H9 (cell line): ENCODE data around the gene KLC4. TPM values are rescaled to one million over a fixed set of nuclear protein-coding genes. Genes with fewer than 3 reads are reported as not detected.

Experiments used
- DNase-seq: peaks from one replicate; pipeline ENCODE4 v3.0.0-alpha.2; 2017
- H2AFZ ChIP-seq: one replicate; pipeline ENCODE4 v1.6.1; 2013; ENCODE audit warnings: mild to moderate bottlenecking, low read length, control low read depth, moderate library complexity
- H2AK5ac ChIP-seq: 2 replicates; pipeline ENCODE4 v1.6.1; 2013; ENCODE audit warnings: low read length, control low read depth, mixed read lengths; ENCODE audit not compliant: insufficient read length
- H2BK120ac ChIP-seq: one replicate; pipeline ENCODE4 v1.6.1; 2013; ENCODE audit warnings: low read depth, mild to moderate bottlenecking, low read length, control low read depth, inconsistent platforms; ENCODE audit not compliant: poor library complexity, severe bottlenecking
- H2BK12ac ChIP-seq: 2 replicates; pipeline ENCODE4 v1.6.1; 2013; ENCODE audit warnings: low read length, control low read depth, mixed read lengths, low read depth; ENCODE audit not compliant: insufficient read length
- H2BK15ac ChIP-seq: 2 replicates; pipeline ENCODE4 v1.6.1; 2013; ENCODE audit warnings: low read depth, low read length, control low read depth
- H2BK20ac ChIP-seq: one replicate; pipeline ENCODE4 v1.6.1; 2013; ENCODE audit warnings: low read depth, mild to moderate bottlenecking, low read length, control low read depth, inconsistent platforms; ENCODE audit not compliant: poor library complexity, severe bottlenecking
- H2BK5ac ChIP-seq: 2 replicates; pipeline ENCODE4 v1.6.1; 2013; ENCODE audit warnings: low read length, control low read depth, mixed read lengths; ENCODE audit not compliant: insufficient read length
- H3K14ac ChIP-seq: 2 replicates; pipeline ENCODE4 v1.6.1; 2013; ENCODE audit warnings: low read length, control low read depth; ENCODE audit not compliant: insufficient read depth
- H3K18ac ChIP-seq: 2 replicates; pipeline ENCODE4 v1.6.1; 2013; ENCODE audit warnings: low read depth, mild to moderate bottlenecking, mixed read lengths, low read length, control low read depth; ENCODE audit not compliant: insufficient read length
- H3K23ac ChIP-seq: 2 replicates; pipeline ENCODE4 v1.6.1; 2013; ENCODE audit warnings: low read length, control low read depth, mixed read lengths, low read depth; ENCODE audit not compliant: insufficient read length
- H3K23me2 ChIP-seq: 2 replicates; pipeline ENCODE4 v1.6.1; 2013; ENCODE audit warnings: low read depth, mild to moderate bottlenecking, mixed read lengths, low read length, control low read depth; ENCODE audit not compliant: insufficient read length, poor library complexity, severe bottlenecking
- H3K27ac ChIP-seq: 2 replicates; pipeline ENCODE4 v1.5.1; 2013; ENCODE audit warnings: low read length, control low read depth, mixed read lengths, low read depth; ENCODE audit not compliant: insufficient read length
- H3K27me3 ChIP-seq: 2 replicates; pipeline ENCODE4 v1.6.1; 2013; ENCODE audit warnings: low read length, control low read depth, inconsistent platforms; ENCODE audit not compliant: insufficient read depth
- H3K4ac ChIP-seq: 2 replicates; pipeline ENCODE4 v1.6.1; 2013; ENCODE audit warnings: low read depth, mild to moderate bottlenecking, control low read depth, inconsistent platforms, low read length, moderate library complexity
- H3K4me1 ChIP-seq: 2 replicates; pipeline ENCODE4 v1.6.1; 2013; ENCODE audit warnings: low read length, control low read depth, inconsistent platforms; ENCODE audit not compliant: insufficient read depth
- H3K4me2 ChIP-seq: 2 replicates; pipeline ENCODE4 v1.6.1; 2013; ENCODE audit warnings: low read length, control low read depth, mixed read lengths; ENCODE audit not compliant: insufficient read length, insufficient read depth
- H3K56ac ChIP-seq: 2 replicates; pipeline ENCODE4 v1.6.1; 2013; ENCODE audit warnings: low read depth, mild to moderate bottlenecking, mixed read lengths, low read length, control low read depth; ENCODE audit not compliant: insufficient read length
- H3K79me1 ChIP-seq: 2 replicates; pipeline ENCODE4 v1.6.1; 2013; ENCODE audit warnings: low read depth, mild to moderate bottlenecking, moderate library complexity, low read length, control low read depth, inconsistent platforms; ENCODE audit not compliant: insufficient read depth, poor library complexity, severe bottlenecking
- H3K79me2 ChIP-seq: 2 replicates; pipeline ENCODE4 v1.6.1; 2013; ENCODE audit warnings: low read length, control low read depth, inconsistent platforms; ENCODE audit not compliant: insufficient read depth
- H3K9ac ChIP-seq: 2 replicates; pipeline ENCODE4 v1.6.1; 2013; ENCODE audit warnings: low read length, control low read depth, mixed read lengths; ENCODE audit not compliant: insufficient read length; ENCODE audit errors: extremely low read depth
- H3K9me3 ChIP-seq: one replicate; pipeline ENCODE4 v1.6.1; 2013; ENCODE audit warnings: low read depth, low read length, inconsistent platforms; ENCODE audit not compliant: control insufficient read depth
- H3T11ph ChIP-seq: one replicate; pipeline ENCODE4 v1.6.1; 2013; ENCODE audit warnings: mild to moderate bottlenecking, low read length, control low read depth, inconsistent platforms
- H4K20me1 ChIP-seq: one replicate; pipeline ENCODE4 v1.6.1; 2013; ENCODE audit not compliant: control insufficient read depth, insufficient read length, insufficient read depth
- H4K5ac ChIP-seq: 2 replicates; pipeline ENCODE4 v1.6.1; 2013; ENCODE audit warnings: low read depth, mild to moderate bottlenecking, mixed read lengths, low read length, control low read depth; ENCODE audit not compliant: insufficient read length
- H4K8ac ChIP-seq: replicated peaks from 2 replicates; pipeline ENCODE4 v1.6.1; 2013; ENCODE audit warnings: low read length, control low read depth, mixed read lengths, low read depth; ENCODE audit not compliant: insufficient read length
- H4K91ac ChIP-seq: 2 replicates; pipeline ENCODE4 v1.6.1; 2013; ENCODE audit warnings: low read depth, mild to moderate bottlenecking, moderate library complexity, mixed read lengths, low read length, control low read depth; ENCODE audit not compliant: insufficient read length
- H3K27ac Mint-ChIP-seq, 3 experiments: 2 replicates in 2 of 3; 3 replicates in 1 of 3; pipeline ENCODE4 v1.8.0; 2020 to 2021; ENCODE audit warnings: mixed read lengths in 3 of 3, mild to moderate bottlenecking in 1 of 3, moderate library complexity in 1 of 3
- H3K27me3 Mint-ChIP-seq: 2 replicates; pipeline ENCODE4 v1.8.0; 2021; ENCODE audit warnings: low read depth, mild to moderate bottlenecking, moderate library complexity, mixed read lengths
- H3K36me3 Mint-ChIP-seq, 3 experiments: 2 replicates in 2 of 3; 3 replicates in 1 of 3; pipeline ENCODE4 v1.8.0; 2020 to 2021; ENCODE audit warnings: low read depth in 3 of 3, mixed read lengths in 3 of 3; ENCODE audit not compliant: insufficient read depth in 1 of 3
- H3K4me1 Mint-ChIP-seq, 2 experiments: 2 replicates each; pipeline ENCODE4 v1.8.0; 2020; ENCODE audit warnings: mixed read lengths in 2 of 2
- H3K4me3 Mint-ChIP-seq, 2 experiments: 2 replicates in 1 of 2; 3 replicates in 1 of 2; pipeline ENCODE4 v1.8.0; 2020 to 2021; ENCODE audit warnings: mild to moderate bottlenecking in 2 of 2, mixed read lengths in 2 of 2, moderate library complexity in 1 of 2
- H3K9me3 Mint-ChIP-seq, 2 experiments: 2 replicates in 1 of 2; 3 replicates in 1 of 2; pipeline ENCODE4 v1.8.0; 2020; ENCODE audit warnings: mild to moderate bottlenecking in 2 of 2, mixed read lengths in 2 of 2, moderate library complexity in 1 of 2
- WGBS: extraction: QIAGEN DNeasy Blood & Tissue Kit; methylation state at CpG from one replicate; pipeline ENCODE4 v1.1.7; 2013; ENCODE audit warnings: missing lambda C conversion rate, low lambda C conversion rate, mixed read lengths; ENCODE audit not compliant: insufficient read length; ENCODE audit errors: extremely low coverage; 5-methylcytosine and 5-hydroxymethylcytosine counted together
- total RNA-seq: library from RNA; stranded (reverse); gene quantifications from 2 replicates; pipeline ENCODE4 v1.2.1, GENCODE V29; 2021
- TF ChIP-seq, protein P1 (sequence below): fragments of 200-600 bp; sonication (generic); conservative IDR thresholded peaks from 3 replicates; pipeline ENCODE4 v1.8.0; 2021; ENCODE audit warnings: antibody characterized with exemption, mild to moderate bottlenecking

Gene KLC4
- total RNA-seq, 1 experiment from 2014 or later, result 29.7 TPM

DNA sequence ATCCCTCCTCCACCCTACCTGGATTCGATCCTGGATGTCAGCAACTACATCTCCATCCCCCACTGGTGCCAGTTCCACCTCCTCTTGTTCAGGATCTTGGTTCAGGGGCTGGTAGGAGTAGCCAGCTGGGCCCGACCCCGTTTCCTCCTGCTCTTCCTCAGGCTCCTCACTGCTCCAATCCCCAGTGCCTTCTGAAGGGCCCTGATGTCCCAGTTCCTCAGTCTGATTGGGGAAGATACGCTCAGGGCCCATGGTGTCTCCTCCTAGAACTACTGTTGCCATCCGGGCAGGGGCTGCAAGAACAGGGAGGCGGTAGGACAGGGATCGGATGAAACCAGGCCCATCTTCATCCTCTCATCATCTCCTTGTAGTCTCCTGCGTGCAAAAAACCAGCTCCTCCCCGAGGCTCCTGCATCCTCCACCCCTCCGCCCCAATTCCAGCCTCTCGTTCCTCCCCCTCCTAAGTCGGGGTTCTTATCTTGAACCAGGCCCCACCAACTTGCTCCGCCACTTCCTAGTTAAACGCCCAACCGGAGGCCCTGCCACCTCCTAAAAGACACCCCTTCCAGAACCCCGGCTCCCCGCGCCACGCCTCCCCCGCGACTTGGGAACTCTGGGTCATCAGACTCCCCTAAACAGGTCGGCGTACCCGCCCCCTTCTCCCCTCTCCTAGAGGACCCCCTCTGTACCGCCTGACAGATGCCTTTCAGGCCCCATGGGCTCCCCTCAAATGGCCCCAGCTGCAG, 46.2 kb upstream of the KLC4 start:
- no peak overlapping the region for H4K8ac ChIP-seq
- no peak overlapping the region for H3K18ac ChIP-seq
- H2BK5ac ChIP-seq, result no peak overlapping the region
- no CpG with 5 or more reads among the region's 25 CpGs for WGBS
- no peak overlapping the region for H2AFZ ChIP-seq
- Mint-ChIP-seq H3K27me3 (no peaks in the 10 kb centered on the region), H3K4me3 (peak overlapping the region; percentile 92 to 97), H3K4me1 (peaks cover 22 to 33% of the 10 kb centered on the region in 2 experiments), H3K9me3 (no peaks in the 10 kb centered on the region; a peak in 1 of 5 replicates), H3K36me3 (peaks cover 28 to 69% (median 68%) of the 10 kb centered on the region in 3 experiments; a peak in 6 of 7 replicates), H3K27ac (peak overlapping the region; percentile 88 to 93 (median 88); a peak in 6 of 7 replicates)
- H3K14ac ChIP-seq, result no peak overlapping the region; the same call in 1 of the 2 replicates
- no peak overlapping the region for H4K5ac ChIP-seq
- no peak overlapping the region for H2BK12ac ChIP-seq
- no peaks in the 10 kb centered on the region for H3K9me3 ChIP-seq
- H3T11ph ChIP-seq, result no peak overlapping the region
- H3K9ac ChIP-seq, result peak overlapping the region; percentile 35
- no peaks in the 10 kb centered on the region for H3K79me1 ChIP-seq
- no peak overlapping the region for H3K4ac ChIP-seq
- H3K79me2 ChIP-seq, result peaks cover 11% of the 10 kb centered on the region; the same call in 1 of the 2 replicates
- H2BK120ac ChIP-seq, result no peak overlapping the region
- no peak for DNase-seq
- H4K20me1 ChIP-seq, result no peaks in the 10 kb centered on the region
- H3K56ac ChIP-seq, result no peak overlapping the region
- no peak overlapping the region for H2BK15ac ChIP-seq
- no peak overlapping the region for H4K91ac ChIP-seq
- no peak overlapping the region for H2AK5ac ChIP-seq
- peaks cover 6% of the 10 kb centered on the region for H3K23me2 ChIP-seq
- TF ChIP-seq, protein P1, sequence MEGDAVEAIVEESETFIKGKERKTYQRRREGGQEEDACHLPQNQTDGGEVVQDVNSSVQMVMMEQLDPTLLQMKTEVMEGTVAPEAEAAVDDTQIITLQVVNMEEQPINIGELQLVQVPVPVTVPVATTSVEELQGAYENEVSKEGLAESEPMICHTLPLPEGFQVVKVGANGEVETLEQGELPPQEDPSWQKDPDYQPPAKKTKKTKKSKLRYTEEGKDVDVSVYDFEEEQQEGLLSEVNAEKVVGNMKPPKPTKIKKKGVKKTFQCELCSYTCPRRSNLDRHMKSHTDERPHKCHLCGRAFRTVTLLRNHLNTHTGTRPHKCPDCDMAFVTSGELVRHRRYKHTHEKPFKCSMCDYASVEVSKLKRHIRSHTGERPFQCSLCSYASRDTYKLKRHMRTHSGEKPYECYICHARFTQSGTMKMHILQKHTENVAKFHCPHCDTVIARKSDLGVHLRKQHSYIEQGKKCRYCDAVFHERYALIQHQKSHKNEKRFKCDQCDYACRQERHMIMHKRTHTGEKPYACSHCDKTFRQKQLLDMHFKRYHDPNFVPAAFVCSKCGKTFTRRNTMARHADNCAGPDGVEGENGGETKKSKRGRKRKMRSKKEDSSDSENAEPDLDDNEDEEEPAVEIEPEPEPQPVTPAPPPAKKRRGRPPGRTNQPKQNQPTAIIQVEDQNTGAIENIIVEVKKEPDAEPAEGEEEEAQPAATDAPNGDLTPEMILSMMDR, result no peak
- H3K27ac ChIP-seq, result no peak overlapping the region
- H3K27me3 ChIP-seq, result no peaks in the 10 kb centered on the region
- no peak overlapping the region for H3K23ac ChIP-seq
- peaks cover 2% of the 10 kb centered on the region; the same call in 1 of the 2 replicates for H3K4me1 ChIP-seq
- H2BK20ac ChIP-seq, result no peak overlapping the region
- H3K4me2 ChIP-seq, result peak overlapping the region; percentile 73
